Central memory CD4-positive, alpha-beta T cell (primary cell): ENCODE results near the gene NUP98.
"Not testable (repeated sequence)": the region's sequence is repeated elsewhere in the genome, so short reads cannot be mapped to it uniquely, and the experiment has no call there.

Experiments
- DNase-seq: peaks from one replicate; pipeline ENCODE4 v3.0.0; 2022

The NUP98 gene

GRCh38 chr11:3667149-3668035 lies 130.0 kb downstream of the NUP98 start:
- no peak for DNase-seq

DNA sequence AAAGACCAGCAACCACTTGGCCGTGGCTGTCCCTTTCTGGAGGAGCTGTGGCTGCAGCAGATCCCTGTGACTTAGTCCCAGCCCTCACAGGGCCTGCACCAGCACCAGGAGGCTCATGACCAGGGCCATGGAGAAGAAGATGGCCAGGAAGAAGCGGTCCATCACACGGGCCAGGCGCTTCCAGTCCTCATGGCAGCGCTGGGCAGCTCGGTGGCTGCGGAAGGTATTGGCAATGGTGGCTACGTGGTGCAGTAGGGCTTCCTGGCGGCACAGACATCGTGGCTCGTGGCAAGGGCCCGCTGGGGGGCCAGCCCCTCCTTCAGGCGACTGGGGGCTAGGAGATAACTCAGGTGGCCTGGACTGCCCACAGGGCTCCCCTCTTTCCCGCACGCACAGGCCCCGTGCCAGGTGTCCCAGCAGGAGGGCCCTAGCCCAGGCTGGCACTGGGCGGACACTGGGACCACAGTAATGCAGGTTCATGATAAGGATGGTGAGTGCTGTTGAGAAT lies 131.3 kb downstream of the NUP98 start:
- DNase-seq, result no peak

DNA sequence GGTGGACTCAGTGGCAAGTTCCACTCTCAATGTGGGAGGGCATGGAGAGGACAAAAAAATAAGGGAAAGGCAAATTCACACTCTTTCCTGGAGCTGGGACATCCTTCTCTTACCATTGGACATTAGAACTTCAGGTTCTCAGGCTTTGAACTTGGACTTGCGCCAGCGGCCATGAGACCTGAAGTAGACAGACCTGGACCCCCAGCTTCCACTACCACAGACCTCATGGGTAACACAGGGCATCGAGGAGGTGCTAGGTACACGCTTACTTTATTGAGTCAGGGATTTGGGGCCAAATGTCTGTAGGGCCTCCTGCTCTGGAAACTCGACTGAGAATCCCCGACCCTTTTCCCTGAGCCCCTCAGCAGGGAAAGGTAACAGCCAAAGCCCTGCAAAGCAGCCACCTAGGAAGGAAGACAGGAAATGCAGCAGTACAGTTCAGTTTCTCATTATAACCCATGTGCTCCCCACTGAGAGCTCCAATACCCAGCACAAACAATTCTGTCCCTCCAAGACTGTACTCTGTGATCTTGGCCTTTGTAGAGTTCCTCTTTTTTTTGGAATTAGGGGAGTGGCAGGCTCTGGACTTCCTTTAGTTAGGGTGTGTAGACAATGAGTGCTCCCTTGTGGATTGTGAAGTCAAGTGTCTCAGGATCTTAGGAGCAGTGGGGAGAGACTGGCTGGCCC lies 131.9 kb downstream of the NUP98 start:
- DNase-seq, result no peak

GRCh38 chr11:3664032-3664630 lies 133.2 kb downstream of the NUP98 start:
- DNase-seq, result no peak

DNA sequence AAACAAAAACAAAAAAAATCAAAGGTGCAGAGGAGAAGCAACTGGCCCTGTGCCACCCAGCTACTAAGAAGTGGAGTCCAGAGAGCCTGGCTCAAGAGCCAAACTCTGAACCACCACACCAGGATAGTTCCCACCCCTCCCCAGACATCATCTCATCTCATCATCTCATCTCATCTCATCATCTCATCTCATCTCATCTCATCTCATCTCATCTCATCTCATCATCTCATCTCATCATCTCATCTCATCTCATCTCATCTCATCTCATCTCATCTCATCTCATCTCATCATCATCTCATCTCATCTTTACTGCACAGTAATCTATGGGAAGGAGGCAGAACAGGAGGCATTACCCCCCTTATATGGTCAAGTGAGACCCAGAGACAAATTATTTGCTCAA lies 134.5 kb downstream of the NUP98 start:
- DNase-seq, result no peak

DNA sequence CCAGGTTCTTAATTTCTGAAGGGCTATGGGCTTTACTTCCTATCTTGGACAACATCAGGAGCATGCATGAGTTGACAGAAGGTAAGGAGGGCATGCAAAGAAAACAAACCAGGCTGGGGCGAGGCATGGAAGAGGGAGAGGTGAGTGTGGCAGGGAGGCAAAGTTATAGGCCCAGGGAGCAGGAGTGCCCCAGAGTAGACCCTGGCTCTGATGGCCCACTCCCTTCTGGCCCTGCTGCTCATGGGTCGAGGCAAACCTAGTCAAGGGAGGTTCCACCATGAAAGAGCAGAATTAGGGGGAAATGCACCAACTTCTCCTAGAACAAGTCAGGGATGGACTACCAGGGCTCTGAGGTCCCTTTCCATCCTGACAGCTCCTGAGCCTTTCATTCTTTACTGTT lies 136.4 kb downstream of the NUP98 start:
- no peak for DNase-seq

DNA sequence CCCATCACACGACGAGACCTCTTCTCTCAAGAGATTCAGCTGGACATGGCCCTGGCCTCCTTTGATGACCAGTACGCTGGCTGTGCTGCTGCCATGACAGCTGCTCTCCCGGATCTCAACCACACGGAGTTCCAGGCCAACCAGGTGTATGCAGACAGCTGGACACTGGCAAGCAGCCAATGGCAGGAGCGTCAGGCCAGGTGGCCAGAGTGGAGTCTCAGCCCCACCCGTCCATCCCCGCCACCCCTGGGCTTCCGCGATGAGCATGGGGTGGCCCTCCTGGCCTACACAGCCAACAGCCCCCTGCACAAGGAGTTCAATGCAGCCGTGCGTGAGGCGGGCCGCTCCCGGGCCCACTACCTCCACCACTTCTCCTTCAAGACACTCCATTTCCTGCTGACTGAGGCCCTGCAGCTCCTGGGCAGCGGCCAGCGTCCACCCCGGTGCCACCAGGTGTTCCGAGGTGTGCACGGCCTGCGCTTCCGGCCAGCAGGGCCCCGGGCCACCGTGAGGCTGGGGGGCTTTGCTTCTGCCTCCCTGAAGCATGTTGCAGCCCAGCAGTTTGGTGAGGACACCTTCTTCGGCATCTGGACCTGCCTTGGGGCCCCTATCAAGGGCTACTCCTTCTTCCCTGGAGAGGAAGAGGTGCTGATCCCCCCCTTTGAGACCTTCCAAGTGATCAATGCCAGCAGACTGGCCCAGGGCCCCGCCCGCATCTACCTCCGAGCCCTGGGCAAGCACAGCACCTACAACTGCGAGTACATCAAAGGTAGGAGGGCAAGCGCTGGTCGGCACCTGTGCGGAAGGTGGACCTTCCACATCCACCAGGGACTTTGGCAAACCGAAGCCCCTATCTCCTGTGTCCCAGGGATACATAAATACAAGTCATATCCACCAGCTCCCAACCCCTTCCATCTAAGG lies 137.5 kb downstream of the NUP98 start:
- no peak for DNase-seq

DNA sequence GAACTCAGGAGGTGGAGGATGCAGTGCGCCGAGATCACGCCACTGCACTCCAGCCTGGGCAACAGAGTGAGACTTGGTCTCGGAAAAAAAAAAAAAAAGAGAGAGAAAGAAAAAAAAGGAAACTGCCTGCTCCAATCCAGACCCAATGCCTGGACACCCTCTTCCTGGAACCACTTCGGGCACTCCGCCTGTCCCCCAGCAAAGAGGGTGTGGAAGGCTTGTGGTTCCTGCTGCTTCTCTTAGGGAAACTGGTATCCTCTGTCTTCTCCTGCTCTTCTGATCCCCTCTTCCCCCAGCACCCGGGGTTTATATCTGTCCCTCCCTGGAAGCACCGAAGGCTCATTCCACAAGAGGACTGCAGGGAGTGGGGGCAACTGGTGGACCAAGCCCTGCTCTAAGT lies 139.1 kb downstream of the NUP98 start:
- DNase-seq, result no peak

- not testable (repeated sequence) for DNase-seq
Observed at GRCh38 chr11:3657331-3657730, 140.0 kb downstream of the NUP98 start.

DNA sequence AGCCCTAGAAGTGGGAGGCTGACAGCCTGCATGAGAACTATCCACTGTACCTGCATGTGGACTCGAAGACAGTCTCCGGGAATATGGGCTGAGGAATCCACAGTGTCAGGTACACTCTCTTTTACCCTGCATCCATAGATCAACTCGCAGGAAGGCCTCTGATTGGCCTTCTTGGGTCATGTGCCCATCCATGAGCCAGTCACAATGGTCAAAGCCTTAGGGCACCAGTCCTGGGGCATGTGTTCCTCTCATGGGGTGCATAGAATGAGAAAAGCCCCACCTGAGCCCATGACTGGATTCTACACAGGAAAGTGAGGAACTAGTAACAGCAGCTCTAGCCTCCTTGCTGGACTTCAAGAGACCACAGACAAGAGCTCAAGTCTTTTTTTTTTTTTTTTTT lies 141.8 kb downstream of the NUP98 start:
- DNase-seq, result no peak

GRCh38 chr11:3652514-3652913 lies 144.8 kb downstream of the NUP98 start:
- DNase-seq, result not testable (repeated sequence)

GRCh38 chr11:3649374-3649773 lies 148.0 kb downstream of the NUP98 start:
- DNase-seq, result not testable (repeated sequence)

DNA sequence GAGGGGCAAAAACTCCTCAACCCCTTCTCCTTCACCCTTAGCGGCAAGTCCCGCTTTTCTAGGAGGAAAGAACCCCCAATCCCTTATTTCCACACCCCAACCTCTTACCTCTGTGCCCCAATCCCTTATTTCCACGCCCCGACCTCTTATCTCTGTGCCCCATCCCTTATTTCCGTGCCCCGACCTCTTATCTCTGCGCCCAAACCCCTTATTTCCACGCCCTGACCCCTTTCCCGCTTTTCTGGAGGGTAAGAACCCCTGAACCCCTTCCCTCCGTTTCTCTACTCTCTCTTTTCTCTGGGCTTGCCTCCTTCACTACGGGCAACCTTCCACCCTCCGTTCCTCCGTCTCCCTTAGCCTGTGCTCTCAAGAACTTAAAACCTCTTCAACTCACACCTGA lies 148.5 kb downstream of the NUP98 start:
- not testable (repeated sequence) for DNase-seq

GRCh38 chr11:3645552-3645951 lies 151.8 kb downstream of the NUP98 start:
- DNase-seq, result no peak

GRCh38 chr11:3644817-3645235 lies 152.5 kb downstream of the NUP98 start, which contains the start of gene ART1:
TSS of gene ART1 (plus strand) at chr11:3645128. CDS start at chr11:3659214, 14,086 bp downstream.
- no peak for DNase-seq

DNA sequence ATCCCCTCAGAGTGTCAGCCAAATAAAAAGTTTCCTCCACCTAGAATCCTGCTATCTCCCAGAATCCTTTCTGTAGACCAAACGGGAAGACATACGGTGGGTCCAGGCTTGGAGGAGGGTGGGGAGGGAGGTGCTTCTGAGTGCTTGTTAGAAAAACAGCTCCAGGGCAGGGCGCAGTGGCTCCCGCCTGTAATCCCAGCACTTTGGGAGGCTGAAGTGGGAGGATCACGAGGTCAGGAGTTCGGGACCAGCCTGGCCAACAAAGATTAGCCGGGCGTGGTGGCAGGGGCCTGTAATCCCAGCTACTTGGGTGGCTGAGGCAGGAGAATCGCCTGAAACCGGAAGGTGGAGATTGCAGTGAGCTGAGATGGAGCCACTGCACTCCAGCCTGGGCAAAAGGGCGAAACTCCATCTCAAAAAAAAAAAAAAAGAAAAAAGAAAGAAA lies 154.2 kb downstream of the NUP98 start:
- DNase-seq, result not testable (repeated sequence)

DNA sequence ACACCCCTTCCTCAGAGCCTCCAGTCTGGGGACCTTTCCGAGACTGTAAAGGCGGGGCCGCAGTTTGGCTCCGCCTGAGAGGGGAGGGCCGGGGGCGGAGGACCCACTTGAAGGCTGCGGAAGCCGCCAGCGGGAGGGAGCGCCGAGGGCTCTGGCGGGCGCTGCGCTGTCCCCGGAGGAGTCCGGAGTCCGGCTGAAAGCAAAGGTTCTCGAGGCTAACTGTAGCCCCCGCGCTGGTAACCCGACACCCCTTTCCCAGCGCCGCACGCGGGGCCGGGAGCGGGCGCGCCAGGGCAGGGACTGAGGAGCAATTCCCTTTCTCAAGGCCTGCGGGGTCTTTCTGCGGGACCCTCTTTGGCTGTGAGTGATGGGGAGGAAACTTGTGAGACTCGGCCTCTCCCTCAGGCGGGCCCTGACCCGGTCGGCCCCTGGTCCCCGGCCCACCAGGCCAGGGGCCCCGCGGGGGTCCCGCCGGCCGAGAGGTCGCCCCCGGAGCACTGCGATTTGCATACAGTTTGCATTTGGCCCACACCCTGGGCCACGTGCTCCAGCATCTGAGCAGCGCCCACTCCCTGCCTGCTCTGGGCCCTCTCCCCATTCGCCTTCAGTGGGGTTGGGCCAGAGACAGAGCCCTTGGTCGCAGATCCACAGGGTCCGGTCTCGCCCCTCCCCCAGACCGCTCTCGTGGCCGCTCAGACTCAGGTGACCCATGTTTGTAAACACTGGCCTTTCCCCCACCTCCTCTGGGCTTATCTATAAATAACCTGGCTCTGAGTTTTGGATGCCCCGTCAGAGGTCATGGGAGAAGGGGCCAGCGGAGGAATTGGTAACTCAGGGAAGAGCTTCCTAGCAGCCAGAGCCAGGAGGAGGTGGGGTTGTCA lies 155.0 kb downstream of the NUP98 start:
- DNase-seq, result peak; percentile 52

DNA sequence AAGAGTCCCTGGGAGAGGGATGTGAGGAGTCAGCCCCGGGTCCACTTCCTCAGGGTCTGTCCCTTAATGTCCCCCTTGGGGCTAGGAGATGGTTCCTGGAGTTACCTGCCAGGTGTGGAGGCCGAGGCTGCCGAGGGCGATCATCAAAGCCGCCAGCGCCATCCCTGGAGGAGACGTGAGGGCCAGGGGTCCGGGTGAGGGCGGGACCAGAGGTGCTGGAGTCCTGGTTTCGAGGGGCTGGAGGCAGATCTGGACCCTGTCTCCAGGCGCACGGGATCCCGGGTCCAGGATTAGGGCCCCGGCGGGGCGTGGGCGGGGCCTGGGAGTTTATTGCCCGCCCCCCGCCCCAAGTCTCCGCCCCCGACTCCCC lies 155.7 kb downstream of the NUP98 start, which contains the start of gene ART5:
Gene ART5 (minus strand): TSS at position 292 of the 370 bp plus-strand sequence. CDS start 130 bp downstream, at position 162.
- DNase-seq, result no peak

GRCh38 chr11:3641191-3641590 lies 156.2 kb downstream of the NUP98 start:
- DNase-seq, result no peak

DNA sequence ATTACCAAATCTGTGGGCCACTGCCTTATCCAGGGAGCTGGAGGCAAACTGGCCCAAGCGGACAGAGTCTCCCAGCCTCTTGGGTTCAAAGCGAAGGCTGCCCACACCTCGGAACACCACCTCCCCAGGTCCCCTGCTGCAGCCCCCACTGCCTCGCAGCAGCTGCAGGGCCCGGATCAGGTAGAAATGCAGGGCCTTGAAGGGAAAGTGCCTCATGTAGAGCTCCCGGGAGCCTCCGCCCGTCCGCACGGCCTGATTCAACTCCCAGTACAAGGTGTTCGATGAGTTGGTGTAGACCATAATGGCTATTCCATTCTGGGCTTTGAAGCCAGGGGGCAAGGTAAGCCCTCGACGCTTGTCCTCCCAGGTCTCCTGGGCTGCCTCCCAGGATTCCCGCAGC lies 157.5 kb downstream of the NUP98 start:
- no peak for DNase-seq

DNA sequence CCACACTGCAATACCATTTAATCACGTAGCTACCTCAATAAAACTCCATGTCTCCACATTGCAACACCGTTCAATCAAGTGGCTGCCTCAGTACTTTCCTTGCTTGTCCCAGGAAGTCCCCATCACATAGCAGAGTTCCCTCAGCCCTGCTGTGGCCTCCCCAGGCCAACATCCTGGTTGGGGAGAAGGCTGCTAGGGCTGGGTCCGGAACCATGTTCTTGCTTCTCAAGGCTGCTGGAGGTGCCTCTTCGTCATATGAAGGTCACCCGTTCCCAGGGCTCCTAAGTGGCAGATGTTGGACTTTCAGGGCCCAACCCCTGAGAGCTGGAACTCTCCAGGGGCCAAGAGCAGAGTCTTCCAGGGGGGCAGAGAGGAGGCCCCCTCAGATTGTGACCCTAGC lies 158.8 kb downstream of the NUP98 start:
- DNase-seq, result no peak
